SU-DHL-6 (cell line): ENCODE measurements around the gene RPL7A.

Experiments used
- H2AFZ ChIP-seq: fragments of 200-600 bp; sonication (generic); 2 replicates; pipeline ENCODE4 v1.6.1; 2014; ENCODE audit warnings: low read depth, mild to moderate bottlenecking, moderate library complexity, mixed read lengths, antibody characterized with exemption, low read length; ENCODE audit not compliant: severe bottlenecking
- H3F3A ChIP-seq: fragments of 200-600 bp; shearing (Covaris generic); 2 replicates; pipeline ENCODE4 v1.6.0; 2016; ENCODE audit warnings: antibody characterized with exemption, mild to moderate bottlenecking; ENCODE audit not compliant: insufficient read depth
- H3K27ac ChIP-seq: fragments of 200-600 bp; sonication (generic); 2 replicates; pipeline ENCODE4 v1.5.1; 2016; ENCODE audit warnings: low read depth, mild to moderate bottlenecking, low read length, moderate library complexity, mixed read lengths
- H3K27me3 ChIP-seq: fragments of 200-600 bp; sonication (generic), shearing (Covaris generic); 2 replicates; pipeline ENCODE4 v1.6.0; 2014; ENCODE audit warnings: mild to moderate bottlenecking, low read length
- H3K36me3 ChIP-seq: fragments of 200-600 bp; sonication (generic); 2 replicates; pipeline ENCODE4 v1.6.1; 2014; ENCODE audit warnings: mild to moderate bottlenecking, low read length, mixed read lengths
- H3K4me2 ChIP-seq: fragments of 300-600, 200-600 bp; shearing (Covaris generic), sonication (generic); 2 replicates; pipeline ENCODE4 v1.6.0; 2014; ENCODE audit warnings: low read length, low read depth, mild to moderate bottlenecking; ENCODE audit not compliant: poor library complexity, severe bottlenecking
- H3K4me3 ChIP-seq: fragments of 200-600 bp; sonication (generic); 2 replicates; pipeline ENCODE4 v1.5.1; 2014; ENCODE audit warnings: antibody characterized with exemption, low read length, mild to moderate bottlenecking, mixed read lengths; ENCODE audit not compliant: insufficient read depth, poor library complexity, severe bottlenecking
- H3K79me2 ChIP-seq: fragments of 200-600 bp; sonication (generic); 2 replicates; pipeline ENCODE4 v1.6.1; 2014; ENCODE audit warnings: mild to moderate bottlenecking, low read length, moderate library complexity; ENCODE audit not compliant: insufficient read depth
- H3K9ac ChIP-seq: fragments of 200-600 bp; sonication (generic); 2 replicates; pipeline ENCODE4 v1.7.0; 2014; ENCODE audit warnings: mild to moderate bottlenecking, low read length
- H3K9me2 ChIP-seq: fragments of 200-600 bp; sonication (generic); replicated peaks from 2 replicates; pipeline ENCODE4 v1.6.1; 2014; ENCODE audit warnings: low read length; ENCODE audit not compliant: insufficient read depth
- H3K9me3 ChIP-seq: fragments of 200-600 bp; sonication (generic); 2 replicates; pipeline ENCODE4 v1.6.1; 2014; ENCODE audit warnings: low read length, mixed read lengths; ENCODE audit not compliant: insufficient read depth
- H4K20me1 ChIP-seq: fragments of 200-600 bp; sonication (generic); 2 replicates; pipeline ENCODE4 v1.6.1; 2014; ENCODE audit warnings: low read depth, mild to moderate bottlenecking, antibody characterized with exemption, low read length, moderate library complexity, mixed read lengths
- CTCF ChIP-seq: fragments of 200-600 bp; sonication (generic); IDR thresholded peaks from one replicate; pipeline ENCODE4 v1.5.1; 2017; ENCODE audit warnings: antibody characterized with exemption, mild to moderate bottlenecking, low read length, moderate library complexity; ENCODE audit not compliant: insufficient read depth, poor library complexity, severe bottlenecking
- EZH2phosphoT487 ChIP-seq: fragments of 200-600 bp; sonication (generic), shearing (Covaris generic); conservative IDR thresholded peaks from 2 replicates; pipeline ENCODE4 v1.6.1; 2018; ENCODE audit warnings: mild to moderate bottlenecking, antibody characterized with exemption, low read length, moderate library complexity, mixed read lengths

RPL7A gene

GRCh38 chr9:133345596-133345995 lies 2.4 kb upstream of the RPL7A start:
- H3K9ac ChIP-seq = no peak overlapping the region
- no peaks in the 10 kb centered on the region; the same call in 1 of the 2 replicates for H4K20me1 ChIP-seq
- H3K27me3 ChIP-seq = no peaks in the 10 kb centered on the region
- H2AFZ ChIP-seq = no peak overlapping the region
- H3K9me3 ChIP-seq = no peaks in the 10 kb centered on the region
- no peak for TF ChIP-seq CTCF
- TF ChIP-seq EZH2phosphoT487 = no peak
- no peak overlapping the region for H3K4me2 ChIP-seq
- peaks cover 21% of the 10 kb centered on the region for H3K36me3 ChIP-seq
- peaks cover 22% of the 10 kb centered on the region for H3F3A ChIP-seq
- no peak overlapping the region for H3K4me3 ChIP-seq
- H3K9me2 ChIP-seq = no peaks in the 10 kb centered on the region
- H3K79me2 ChIP-seq = peaks cover 40% of the 10 kb centered on the region
- H3K27ac ChIP-seq = no peak overlapping the region

GRCh38 chr9:133346021-133346785 lies 1.8 kb upstream of the RPL7A start:
- Histone ChIP-seq H3F3A (peaks cover 28% of the 10 kb centered on the region), H3K36me3 (peaks cover 27% of the 10 kb centered on the region), H3K79me2 (peaks cover 40% of the 10 kb centered on the region), H2AFZ (no peak overlapping the region), H3K27ac (no peak overlapping the region), H3K9me2 (no peaks in the 10 kb centered on the region), H3K9me3 (no peaks in the 10 kb centered on the region), H3K4me3 (peak overlapping the region; percentile 99), H3K9ac (peak overlapping the region; percentile 100), H3K27me3 (no peaks in the 10 kb centered on the region), H3K4me2 (peak overlapping the region; percentile 63), H4K20me1 (no peaks in the 10 kb centered on the region; the same call in 1 of the 2 replicates)
- TF ChIP-seq EZH2phosphoT487 (no peak), CTCF (no peak)

GRCh38 chr9:133347515-133347984 lies 468 bp upstream of the RPL7A start:
- H2AFZ ChIP-seq = no peak overlapping the region
- peak overlapping the region; percentile 92 for H3K27ac ChIP-seq
- H3K36me3 ChIP-seq = peaks cover 34% of the 10 kb centered on the region
- no peaks in the 10 kb centered on the region; the same call in 1 of the 2 replicates for H4K20me1 ChIP-seq
- H3K4me3 ChIP-seq = peak overlapping the region; percentile 99
- TF ChIP-seq EZH2phosphoT487 (no peak), CTCF (no peak)
- H3K79me2 ChIP-seq = peaks cover 40% of the 10 kb centered on the region
- no peaks in the 10 kb centered on the region for H3K9me3 ChIP-seq
- H3K27me3 ChIP-seq = no peaks in the 10 kb centered on the region
- H3K4me2 ChIP-seq = peak overlapping the region; percentile 63
- peaks cover 42% of the 10 kb centered on the region for H3F3A ChIP-seq
- H3K9me2 ChIP-seq = no peaks in the 10 kb centered on the region
- H3K9ac ChIP-seq = peak overlapping the region; percentile 100
